CMK (cell line): Measurements from ENCODE around the gene SEC14L5.
"Not testable (repeated sequence)": the region's sequence is repeated elsewhere in the genome, so short reads cannot be mapped to it uniquely, and the experiment has no call there.

Source experiments
- DNase-seq: peaks from one replicate; pipeline ENCODE4 v3.0.0-alpha.2; 2010; ENCODE audit warnings: low read depth

The SEC14L5 gene

GRCh38 chr16:4954714-4955113, 3.4 kb upstream of the SEC14L5 start:
- no peak for DNase-seq

GRCh38 chr16:4957420-4957719, 760 bp upstream of the SEC14L5 start:
- DNase-seq, result no peak

- no peak for DNase-seq
These were observed 644 bp downstream of the SEC14L5 start for GRCh38 chr16:4958510-4959438.

- DNase-seq, result no peak
These were observed 2.4 kb downstream of the SEC14L5 start for GRCh38 chr16:4960579-4960978.

GRCh38 chr16:4962716-4963115, 4.6 kb downstream of the SEC14L5 start:
- no peak for DNase-seq

GRCh38 chr16:4963527-4963926, 5.4 kb downstream of the SEC14L5 start:
- DNase-seq, result not testable (repeated sequence)

- DNase-seq, result no peak
These were observed 8.8 kb downstream of the SEC14L5 start for GRCh38 chr16:4966736-4967453.

- not testable (repeated sequence) for DNase-seq
These were observed 10.1 kb downstream of the SEC14L5 start for GRCh38 chr16:4968278-4968677.

- DNase-seq, result no peak
These were observed 10.9 kb downstream of the SEC14L5 start for GRCh38 chr16:4968879-4969483.

GRCh38 chr16:4970010-4970409, 11.9 kb downstream of the SEC14L5 start:
- DNase-seq, result no peak

GRCh38 chr16:4972938-4973587, 14.9 kb downstream of the SEC14L5 start:
- DNase-seq, result no peak

GRCh38 chr16:4976079-4976478, 17.9 kb downstream of the SEC14L5 start:
- DNase-seq, result no peak

- no peak for DNase-seq
These were observed 18.5 kb downstream of the SEC14L5 start for GRCh38 chr16:4976611-4977145.

- no peak for DNase-seq
These were observed 21.0 kb downstream of the SEC14L5 start for GRCh38 chr16:4979164-4979563.

- DNase-seq, result no peak
These were observed 21.9 kb downstream of the SEC14L5 start for GRCh38 chr16:4979736-4980660.

GRCh38 chr16:4980691-4981090, 22.6 kb downstream of the SEC14L5 start:
- DNase-seq, result no peak

- DNase-seq, result no peak
These were observed 23.3 kb downstream of the SEC14L5 start for GRCh38 chr16:4981473-4981872.

- no peak for DNase-seq
These were observed 24.1 kb downstream of the SEC14L5 start for GRCh38 chr16:4982056-4982867.

- no peak for DNase-seq
These were observed 26.3 kb downstream of the SEC14L5 start for GRCh38 chr16:4984174-4984990.
